Neural cell (in vitro differentiated cells): ENCODE data around the gene DCAF6. TPM values are rescaled to one million over a fixed set of nuclear protein-coding genes. Genes with fewer than 3 reads are reported as not detected.

Experiments used
- H2AFZ ChIP-seq: fragments of 200-600, 300-800 bp; sonication (generic), shearing (Covaris generic); 2 replicates; pipeline ENCODE4 v1.6.0; 2014; ENCODE audit warnings: low read depth, mild to moderate bottlenecking, antibody characterized with exemption, low read length, moderate library complexity
- H3F3A ChIP-seq: fragments of 200-600 bp; shearing (Covaris generic); 2 replicates; pipeline ENCODE4 v1.6.1; 2016; ENCODE audit warnings: mild to moderate bottlenecking, moderate library complexity, mixed read lengths, antibody characterized with exemption, low read length; ENCODE audit not compliant: insufficient read depth, poor library complexity, severe bottlenecking
- H3K27ac ChIP-seq: fragments of 200-600, 300-800 bp; sonication (generic), shearing (Covaris generic); 2 replicates; pipeline ENCODE4 v1.5.1; 2014; ENCODE audit warnings: mild to moderate bottlenecking, low read length, moderate library complexity
- H3K27me3 ChIP-seq: fragments of 300-800, 200-600 bp; sonication (generic), shearing (Covaris generic); 2 replicates; pipeline ENCODE4 v1.6.0; 2014; ENCODE audit warnings: mild to moderate bottlenecking, low read depth, low read length, moderate library complexity; ENCODE audit not compliant: insufficient read depth
- H3K36me3 ChIP-seq: fragments of 300-800, 200-600 bp; sonication (generic), shearing (Covaris generic); 2 replicates; pipeline ENCODE4 v1.5.1; 2014; ENCODE audit warnings: mild to moderate bottlenecking, antibody characterized with exemption, low read length, moderate library complexity; ENCODE audit not compliant: insufficient read depth
- H3K4me2 ChIP-seq: fragments of 300-800, 200-600 bp; sonication (generic), shearing (Covaris generic); 2 replicates; pipeline ENCODE4 v1.6.0; 2014; ENCODE audit warnings: mild to moderate bottlenecking, low read length
- H3K4me3 ChIP-seq: fragments of 300-800, 200-600 bp; sonication (generic), shearing (Covaris generic); 2 replicates; pipeline ENCODE4 v1.5.1; 2014; ENCODE audit warnings: mild to moderate bottlenecking, low read length, moderate library complexity
- H3K79me2 ChIP-seq: fragments of 200-600 bp; shearing (Covaris generic); replicated peaks from 2 replicates; pipeline ENCODE4 v1.6.0; 2014; ENCODE audit warnings: mild to moderate bottlenecking, low read length, moderate library complexity; ENCODE audit not compliant: insufficient read depth
- H3K9ac ChIP-seq: fragments of 300-800, 200-600 bp; sonication (generic), shearing (Covaris generic); 2 replicates; pipeline ENCODE4 v1.6.1; 2016; ENCODE audit warnings: mild to moderate bottlenecking, low read length, mixed read lengths
- H3K9me2 ChIP-seq: fragments of 200-600 bp; shearing (Covaris generic); 2 replicates; pipeline ENCODE4 v1.6.1; 2016; ENCODE audit warnings: mild to moderate bottlenecking, low read length, mixed read lengths; ENCODE audit not compliant: insufficient read depth
- H3K9me3 ChIP-seq: fragments of 200-600, 300-800 bp; sonication (generic), shearing (Covaris generic); 2 replicates; pipeline ENCODE4 v1.6.1; 2016; ENCODE audit warnings: mild to moderate bottlenecking, mixed run types, low read length, moderate library complexity, mixed read lengths
- H4K20me1 ChIP-seq: fragments of 200-600 bp; shearing (Covaris generic); 2 replicates; pipeline ENCODE4 v1.6.1; 2016; ENCODE audit warnings: mild to moderate bottlenecking, mixed run types; ENCODE audit not compliant: insufficient read depth
- CTCF ChIP-seq: fragments of 450-650 bp; IDR thresholded peaks from 2 replicates; pipeline ENCODE4 v1.5.1; 2014; ENCODE audit warnings: antibody characterized with exemption, mild to moderate bottlenecking, moderate library complexity; ENCODE audit not compliant: poor library complexity, severe bottlenecking
- EP300 ChIP-seq: fragments of 450-650 bp; conservative IDR thresholded peaks from 2 replicates; pipeline ENCODE4 v1.6.1; 2014; ENCODE audit warnings: antibody characterized with exemption, mild to moderate bottlenecking, moderate library complexity; ENCODE audit not compliant: poor library complexity, severe bottlenecking
- EZH2 ChIP-seq: fragments of 200-600, 300-800 bp; shearing (Covaris generic), sonication (generic); IDR thresholded peaks from 2 replicates; pipeline ENCODE4 v1.6.1; 2014; ENCODE audit warnings: antibody characterized with exemption, low read length, borderline replicate concordance, mild to moderate bottlenecking; ENCODE audit not compliant: insufficient read depth, poor library complexity, severe bottlenecking
- MXI1 ChIP-seq: fragments of 450-650 bp; conservative IDR thresholded peaks from 2 replicates; pipeline ENCODE4 v1.6.1; 2014; ENCODE audit warnings: antibody characterized with exemption, mild to moderate bottlenecking; ENCODE audit not compliant: poor library complexity, severe bottlenecking
- POLR2AphosphoS5 ChIP-seq: IDR thresholded peaks from 2 replicates; pipeline ENCODE4 v1.6.1; 2012
- RAD21 ChIP-seq: fragments of 450-650 bp; conservative IDR thresholded peaks from 2 replicates; pipeline ENCODE4 v1.6.1; 2014; ENCODE audit warnings: antibody characterized with exemption, mild to moderate bottlenecking, moderate library complexity
- REST ChIP-seq: IDR thresholded peaks from 2 replicates; pipeline ENCODE4 v1.6.1; 2012; ENCODE audit warnings: borderline replicate concordance
- SMC3 ChIP-seq: fragments of 450-650 bp; conservative IDR thresholded peaks from 2 replicates; pipeline ENCODE4 v1.6.1; 2014; ENCODE audit warnings: antibody characterized with exemption, mild to moderate bottlenecking, moderate library complexity; ENCODE audit not compliant: poor library complexity
- TAF1 ChIP-seq: IDR thresholded peaks from 2 replicates; pipeline ENCODE4 v1.6.1; 2012; ENCODE audit warnings: low read depth
- polyA plus RNA-seq: library from polyadenylated mRNA; depleted of rRNA; stranded (reverse); fragments of >200 nt; gene quantifications from 2 replicates; pipeline ENCODE4 v1.2.3, GENCODE V29; 2014

The DCAF6 gene
- polyA plus RNA-seq, 1 donor from 2014 or later = 44.8 TPM

- TF ChIP-seq EP300 = no peak
- Histone ChIP-seq H3K36me3 (no peaks in the 10 kb centered on the region), H3K4me2 (no peak overlapping the region)
Observed at GRCh38 chr1:167996266-167996665, 59.8 kb downstream of the DCAF6 start.

GRCh38 chr1:167997037-167997575 is 60.6 kb downstream of the DCAF6 start:
- Histone ChIP-seq H3K36me3 (no peaks in the 10 kb centered on the region), H2AFZ (no peak overlapping the region), H4K20me1 (no peaks in the 10 kb centered on the region), H3F3A (no peaks in the 10 kb centered on the region), H3K9ac (no peak overlapping the region), H3K27ac (no peak overlapping the region), H3K4me3 (no peak overlapping the region), H3K9me2 (no peaks in the 10 kb centered on the region), H3K27me3 (no peaks in the 10 kb centered on the region), H3K9me3 (no peaks in the 10 kb centered on the region), H3K4me2 (no peak overlapping the region), H3K79me2 (no peaks in the 10 kb centered on the region)
- TF ChIP-seq REST = no peak
- no peak for TF ChIP-seq EZH2
- TF ChIP-seq SMC3 = no peak

More at GRCh38 chr1:167996266-167996665, 59.8 kb downstream of the DCAF6 start:
- H4K20me1 ChIP-seq = no peaks in the 10 kb centered on the region
- no peaks in the 10 kb centered on the region for H3K9me3 ChIP-seq
- no peak overlapping the region for H3K27ac ChIP-seq
- no peak overlapping the region for H2AFZ ChIP-seq
- no peak overlapping the region for H3K9ac ChIP-seq
- H3K79me2 ChIP-seq = no peaks in the 10 kb centered on the region
- no peak overlapping the region for H3K4me3 ChIP-seq
- H3K27me3 ChIP-seq = no peaks in the 10 kb centered on the region
- H3F3A ChIP-seq = no peaks in the 10 kb centered on the region
- H3K9me2 ChIP-seq = no peaks in the 10 kb centered on the region

- TF ChIP-seq EZH2 = no peak
- TF ChIP-seq REST = no peak
- TF ChIP-seq SMC3 = no peak
- no peak for TF ChIP-seq RAD21
- TF ChIP-seq EP300 = no peak
- TF ChIP-seq POLR2AphosphoS5 = no peak
- TF ChIP-seq CTCF = no peak
- TF ChIP-seq TAF1 = no peak
- TF ChIP-seq MXI1 = no peak
- Histone ChIP-seq H3K4me3 (no peak overlapping the region), H3K27me3 (no peaks in the 10 kb centered on the region), H3K9me2 (no peaks in the 10 kb centered on the region), H3K9me3 (no peaks in the 10 kb centered on the region), H3K79me2 (no peaks in the 10 kb centered on the region), H4K20me1 (no peaks in the 10 kb centered on the region), H3K9ac (no peak overlapping the region), H3F3A (no peaks in the 10 kb centered on the region), H3K27ac (no peak overlapping the region), H2AFZ (no peak overlapping the region), H3K36me3 (no peaks in the 10 kb centered on the region), H3K4me2 (no peak overlapping the region)
Observed at GRCh38 chr1:167999877-168000276, 63.4 kb downstream of the DCAF6 start.
